Kidney glomerular epithelial cell (primary cell): Measurements from ENCODE around the gene PXMP2.

Experiments used
- DNase-seq: peaks from one replicate; lab custom pipeline; 2025; lab: John Stamatoyannopoulos, UW

Gene PXMP2

DNA sequence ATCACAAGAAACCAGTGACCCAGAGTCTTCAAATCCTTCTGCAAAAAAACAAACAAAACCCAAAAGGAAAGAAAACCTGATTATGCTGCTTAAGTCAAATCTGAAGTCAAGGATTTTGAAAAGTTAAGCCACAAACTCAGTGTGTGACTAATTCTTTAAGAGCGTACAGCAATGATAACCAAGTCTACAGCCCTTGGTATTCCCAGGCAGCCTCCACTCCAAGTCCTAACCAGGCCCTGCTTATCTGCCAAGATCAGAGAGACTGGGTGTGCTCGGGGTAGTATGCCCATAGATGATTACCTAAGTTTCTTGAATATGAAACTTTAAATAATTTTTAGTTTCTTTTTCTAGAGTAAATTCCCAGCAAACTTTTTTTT lies 36.4 kb downstream of the PXMP2 start:
- DNase-seq = no peak

DNA sequence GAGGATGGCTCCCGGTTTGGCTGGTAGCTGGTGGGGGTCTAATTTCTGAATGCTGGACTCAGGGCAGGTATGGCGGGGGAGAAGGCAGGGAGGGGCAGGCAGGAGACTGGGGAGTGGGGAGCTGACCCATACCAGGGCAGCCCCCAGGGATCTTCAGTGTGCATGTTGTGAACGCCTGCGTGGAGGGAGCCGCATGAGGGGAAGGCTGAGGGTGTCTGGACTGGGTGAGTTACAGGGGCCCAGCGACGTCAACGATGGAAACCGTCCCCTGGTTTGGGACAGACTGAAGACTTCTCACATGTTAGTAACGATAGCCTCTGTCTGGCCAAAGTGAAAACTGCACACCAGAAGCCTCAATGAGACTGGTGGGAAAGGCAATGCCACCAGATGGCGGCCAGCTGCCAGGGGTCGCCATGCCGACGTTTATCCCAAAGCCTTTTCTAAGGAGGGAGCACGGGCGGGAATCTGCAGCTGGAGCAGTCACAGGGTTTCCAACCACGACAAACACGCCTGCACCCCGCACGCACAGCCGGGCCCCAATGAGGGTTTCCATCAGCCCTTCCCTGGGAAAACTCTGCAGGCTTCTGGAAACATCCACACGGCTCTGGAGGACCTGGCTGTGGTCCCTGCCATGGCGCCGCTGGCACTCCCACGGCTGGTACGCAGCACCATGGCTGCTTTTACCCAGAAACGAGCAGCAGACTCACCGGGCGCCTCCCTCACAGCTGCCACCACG lies 37.3 kb downstream of the PXMP2 start:
- DNase-seq = no peak

DNA sequence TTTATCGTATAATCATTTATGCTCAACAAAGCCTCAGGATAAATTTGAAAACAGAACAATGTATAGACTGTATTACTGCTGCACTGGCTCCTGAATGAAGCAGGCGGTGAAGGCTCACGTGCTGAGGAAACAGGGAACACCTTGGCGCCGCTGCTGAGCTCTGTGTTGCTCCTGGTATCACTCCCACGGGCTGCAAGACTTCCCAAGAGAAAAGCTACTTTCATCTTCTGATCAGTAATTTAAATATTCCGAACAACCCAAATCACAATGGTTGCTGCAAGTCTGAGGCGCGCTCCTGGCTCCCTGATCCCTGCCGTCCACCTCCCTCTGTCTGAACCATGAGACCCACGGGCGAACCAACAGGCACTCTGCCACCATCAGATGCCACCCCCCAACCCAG lies 39.0 kb downstream of the PXMP2 start:
- DNase-seq = no peak

DNA sequence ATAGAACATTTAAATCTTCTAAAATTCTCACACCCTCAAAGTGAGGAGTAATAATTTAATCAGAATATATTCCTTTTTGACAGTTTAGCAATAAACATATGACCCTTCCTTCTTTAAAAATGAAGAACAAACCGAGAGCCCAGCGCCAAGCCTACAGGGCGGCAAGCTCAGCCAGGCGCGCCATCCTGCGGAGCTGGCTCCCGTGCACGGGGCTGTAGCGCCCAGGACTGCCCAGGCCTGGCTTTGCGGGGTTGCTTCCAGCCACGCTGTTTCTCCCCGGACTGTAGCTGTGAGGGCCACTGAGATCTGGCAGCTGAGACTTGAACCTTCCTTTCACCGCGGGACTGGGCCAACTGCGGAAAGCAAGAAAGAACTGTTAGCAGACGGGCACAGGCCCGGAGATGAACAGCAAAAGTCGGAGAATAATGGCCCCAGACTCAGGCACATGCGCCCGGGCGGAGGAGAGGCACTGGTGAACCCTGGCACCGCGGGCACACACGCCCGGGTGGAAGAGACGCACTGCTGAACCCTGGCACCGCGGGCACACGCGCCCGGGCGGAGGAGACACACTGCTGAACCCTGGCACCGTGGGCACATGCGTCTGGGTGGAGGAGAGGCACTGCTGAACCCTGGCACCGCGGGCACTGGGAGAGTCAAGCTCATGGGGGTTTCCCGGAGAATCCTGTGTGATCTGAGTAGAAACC lies 39.9 kb downstream of the PXMP2 start:
- DNase-seq = no peak

DNA sequence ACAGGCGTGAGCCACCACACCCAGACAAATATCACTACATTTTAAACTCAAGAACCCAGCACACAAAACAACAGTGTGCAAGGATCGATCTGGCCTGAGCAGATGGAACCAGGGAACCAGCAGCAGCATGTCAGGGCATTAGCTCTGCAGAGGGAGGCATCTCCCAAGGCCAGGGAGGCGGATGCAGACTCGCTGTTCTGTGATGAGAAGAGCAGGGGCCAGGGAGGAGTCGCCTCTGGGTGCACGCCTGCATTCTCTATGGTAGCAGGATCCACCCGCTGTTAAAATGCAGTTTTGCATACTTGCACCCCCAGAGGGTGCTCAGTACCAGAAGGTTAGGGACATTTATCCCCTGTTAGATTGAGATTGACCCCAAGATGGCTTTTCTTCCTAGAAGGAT lies 41.1 kb downstream of the PXMP2 start:
- DNase-seq = no peak

DNA sequence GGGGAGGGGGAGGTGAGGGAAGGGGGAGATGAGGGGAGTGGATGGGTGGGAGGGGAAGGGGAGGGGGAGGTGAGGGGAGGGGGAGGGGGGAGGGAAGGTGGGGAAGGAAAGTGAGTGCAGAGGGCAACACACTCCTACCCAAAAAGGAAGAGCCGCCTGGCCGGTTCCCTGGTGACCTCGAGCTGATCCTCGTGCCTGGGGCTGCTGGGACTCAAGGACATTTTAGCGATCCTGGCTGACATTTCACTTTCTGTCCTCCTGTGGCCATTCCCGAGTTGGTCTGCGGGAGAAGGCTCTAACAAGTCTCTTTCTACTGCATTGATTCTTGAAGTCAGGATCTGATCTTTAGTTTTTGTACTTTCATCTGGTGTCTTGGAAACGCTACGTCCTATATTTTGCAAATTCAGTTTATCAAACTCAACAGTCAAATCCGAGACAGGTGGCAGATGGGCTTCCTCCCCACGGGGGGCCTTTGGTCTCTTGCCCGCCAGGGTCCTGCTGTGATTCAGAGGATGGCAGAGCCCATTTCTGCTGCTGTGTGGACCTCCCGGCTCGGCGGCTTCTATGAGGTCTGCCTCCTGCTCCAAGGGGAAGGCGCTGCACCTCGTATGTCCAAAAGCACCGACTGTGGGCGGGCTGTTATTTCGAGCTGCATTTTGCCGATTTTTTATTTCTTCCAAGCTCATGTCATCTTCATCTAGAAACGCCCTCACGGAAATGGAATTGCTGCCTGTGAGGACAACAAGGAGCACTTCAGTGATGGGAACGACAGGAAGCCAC lies 42.3 kb downstream of the PXMP2 start:
- no peak for DNase-seq

- DNase-seq = no peak
Measured at GRCh38 chr12:132730353-132730752, 43.0 kb downstream of the PXMP2 start.

DNA sequence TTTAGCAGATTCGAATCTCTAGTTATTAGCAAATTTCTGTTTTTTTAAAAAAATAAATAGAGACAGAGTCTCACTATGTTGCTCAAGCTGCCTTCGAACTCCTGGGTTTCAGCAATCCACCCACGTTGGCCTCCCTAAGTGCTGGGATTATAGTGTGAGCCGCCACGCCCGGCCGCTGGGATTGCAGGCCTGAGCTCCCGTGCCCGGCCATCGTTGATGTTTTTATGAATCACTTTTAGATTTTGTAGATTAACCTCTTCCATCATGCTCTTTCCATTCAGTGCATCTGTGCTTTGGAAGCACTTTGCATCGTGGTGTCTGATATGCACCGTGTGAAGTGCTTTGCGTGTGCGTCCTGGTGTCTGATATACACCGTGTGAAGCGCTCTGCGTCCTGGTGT lies 44.2 kb downstream of the PXMP2 start:
- no peak for DNase-seq

GRCh38 chr12:132734206-132734605 lies 46.8 kb downstream of the PXMP2 start:
- DNase-seq = no peak

DNA sequence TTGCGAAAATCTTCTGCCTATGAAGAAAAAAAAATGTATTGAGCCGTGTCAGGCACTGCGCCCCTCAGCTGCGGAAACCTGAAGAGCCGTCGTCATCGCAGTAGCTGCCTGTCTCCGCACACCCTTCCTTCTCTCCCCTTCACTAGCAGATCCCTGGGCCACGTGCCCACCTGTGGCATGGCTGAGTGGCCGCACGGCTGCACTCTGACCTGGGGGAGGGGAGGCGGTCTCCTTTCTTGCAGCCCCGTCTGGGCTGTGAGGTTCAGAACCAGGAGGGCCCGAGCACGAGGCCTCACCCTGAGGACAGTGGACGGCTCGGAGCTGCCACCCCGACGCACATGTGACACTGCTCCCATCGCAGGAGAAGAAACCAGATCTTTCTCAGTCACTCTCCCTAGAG lies 48.1 kb downstream of the PXMP2 start:
- no peak for DNase-seq

DNA sequence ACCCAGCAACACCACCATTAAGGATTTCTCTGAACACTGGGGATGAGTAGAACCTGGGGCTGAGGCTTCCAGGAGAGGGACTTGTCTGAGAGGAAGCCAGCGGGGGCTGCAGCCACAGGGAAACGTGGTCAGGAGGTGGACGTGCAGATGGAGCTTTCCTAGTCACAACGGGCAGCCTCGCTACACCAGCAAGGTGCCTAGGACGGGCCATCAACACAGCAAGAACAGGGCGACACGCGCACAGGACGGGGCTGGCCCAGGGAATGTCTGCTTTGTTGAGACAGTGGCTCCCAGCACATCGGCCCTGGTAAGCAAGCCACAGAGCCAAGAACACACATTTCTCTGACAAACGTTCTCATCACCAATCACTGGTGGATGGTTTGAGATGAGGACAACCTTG lies 49.0 kb downstream of the PXMP2 start:
- no peak for DNase-seq

GRCh38 chr12:132736913-132737312 lies 49.5 kb downstream of the PXMP2 start:
- DNase-seq = no peak

DNA sequence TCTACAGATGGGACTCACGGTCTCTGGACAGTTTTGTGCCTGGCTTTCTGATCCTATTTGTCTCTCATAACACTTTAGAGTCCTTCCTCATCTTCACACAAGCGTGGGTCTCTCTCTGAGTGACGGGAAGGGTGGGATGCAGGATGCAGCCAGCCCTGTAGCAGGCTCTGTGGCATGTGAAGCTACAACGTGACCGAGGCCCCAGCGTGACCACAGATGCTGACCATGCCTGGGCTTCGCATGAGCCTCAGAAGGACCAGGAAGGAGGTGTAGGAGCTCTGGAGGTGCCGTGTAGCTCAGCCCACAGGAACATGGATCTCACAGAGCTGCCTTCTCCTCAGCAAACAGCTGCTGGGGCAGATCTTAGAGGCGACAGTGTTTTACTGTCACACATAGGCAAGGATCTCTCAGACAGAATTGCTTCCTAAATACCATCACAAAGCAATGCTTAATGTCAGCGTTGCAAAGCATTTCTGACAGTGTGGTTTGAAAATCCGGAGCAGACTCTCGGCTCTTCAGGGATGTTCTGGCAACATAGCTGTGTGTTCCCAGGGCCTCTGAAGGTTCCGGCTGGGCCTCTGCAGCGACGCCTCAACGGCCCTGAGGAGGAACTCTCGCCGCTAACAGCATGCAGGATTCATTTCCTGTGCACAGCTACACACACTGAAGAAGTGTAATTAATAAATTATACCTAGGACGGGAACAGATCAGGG lies 52.4 kb downstream of the PXMP2 start:
- no peak for DNase-seq

- no peak for DNase-seq
Measured at GRCh38 chr12:132740313-132740646, 52.9 kb downstream of the PXMP2 start.

- no peak for DNase-seq
Measured at GRCh38 chr12:132740652-132741051, 53.3 kb downstream of the PXMP2 start.

- DNase-seq = no peak
Measured at GRCh38 chr12:132741620-132742019, 54.2 kb downstream of the PXMP2 start.

DNA sequence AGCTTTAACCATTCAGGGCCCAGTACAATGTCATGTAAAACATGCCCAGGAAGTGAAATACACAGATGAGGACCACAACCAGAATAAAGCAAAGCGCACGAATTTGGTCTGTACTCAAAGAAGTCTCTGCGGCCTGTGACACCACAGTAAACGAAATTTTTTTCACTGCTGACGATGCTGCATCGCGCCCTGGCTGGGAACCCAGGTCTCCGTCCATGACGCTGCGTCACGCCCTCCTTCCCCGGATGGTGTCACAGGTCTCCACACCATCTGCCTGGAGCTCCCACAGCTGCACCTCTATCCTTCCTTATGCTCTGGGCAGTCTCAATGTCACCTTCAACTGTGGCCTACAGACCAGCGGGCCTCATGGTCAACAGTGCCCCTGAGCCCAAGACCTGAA lies 56.4 kb downstream of the PXMP2 start:
- no peak for DNase-seq

DNA sequence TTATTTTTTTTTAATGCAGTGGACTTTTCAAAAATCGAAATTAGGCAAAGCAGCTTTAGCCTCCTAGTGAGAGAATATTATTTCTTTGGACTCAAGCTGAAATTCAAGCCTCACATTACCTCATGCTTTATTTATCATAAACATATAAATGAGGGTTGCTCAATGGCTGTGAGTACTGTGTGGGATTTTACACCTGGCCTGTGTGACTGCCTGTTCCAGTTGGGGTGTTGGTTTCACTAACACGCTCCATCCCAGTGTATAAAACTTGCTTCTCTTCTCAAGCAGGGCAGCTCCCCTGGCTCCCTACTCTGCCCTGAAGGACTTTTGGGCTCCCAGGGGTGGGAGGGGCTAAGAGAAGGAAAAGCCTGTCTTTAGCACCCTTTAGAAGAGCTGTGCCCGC lies 59.2 kb downstream of the PXMP2 start:
- DNase-seq = no peak

DNA sequence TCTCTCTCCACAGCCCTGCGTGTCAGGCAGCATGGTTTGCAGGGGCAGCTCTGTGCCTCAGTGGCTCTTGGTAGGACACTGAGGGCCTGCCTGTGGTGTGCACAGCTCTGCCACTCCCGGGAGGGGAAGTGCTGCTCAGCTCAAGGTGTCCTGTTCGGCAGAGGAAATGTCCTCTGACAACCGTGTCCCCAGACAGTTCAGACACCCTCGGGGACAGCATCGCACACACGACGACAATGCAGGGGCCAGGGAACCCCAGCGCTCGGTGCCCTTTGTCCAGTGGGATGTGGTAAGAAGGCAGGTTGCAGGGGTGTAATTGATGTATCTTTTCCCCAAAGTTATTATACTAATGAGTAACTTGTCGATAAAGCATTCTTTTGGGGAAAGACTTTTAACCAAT lies 60.0 kb downstream of the PXMP2 start:
- DNase-seq = no peak

DNA sequence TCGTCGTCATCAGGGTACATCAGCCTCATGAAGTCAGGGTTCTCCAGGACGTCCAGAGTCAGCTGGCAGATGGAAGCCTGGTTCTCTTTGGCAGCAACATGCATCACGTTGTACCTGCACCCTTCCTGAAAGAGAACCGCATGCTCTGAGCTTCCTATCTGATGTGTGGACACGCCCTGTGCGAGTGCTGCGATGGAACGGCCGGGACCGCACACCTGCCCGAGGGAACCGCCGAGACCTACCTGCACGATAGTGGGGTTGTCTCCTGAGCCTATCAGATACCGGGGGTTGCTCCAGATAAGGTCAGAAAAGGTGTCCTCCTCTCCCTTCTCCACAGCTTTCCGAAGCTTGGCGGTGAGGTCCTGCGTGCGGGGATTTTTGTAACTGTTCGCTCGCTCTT lies 60.5 kb downstream of the PXMP2 start:
- DNase-seq = no peak

GRCh38 chr12:132748319-132748718 lies 60.9 kb downstream of the PXMP2 start:
- no peak for DNase-seq

DNA sequence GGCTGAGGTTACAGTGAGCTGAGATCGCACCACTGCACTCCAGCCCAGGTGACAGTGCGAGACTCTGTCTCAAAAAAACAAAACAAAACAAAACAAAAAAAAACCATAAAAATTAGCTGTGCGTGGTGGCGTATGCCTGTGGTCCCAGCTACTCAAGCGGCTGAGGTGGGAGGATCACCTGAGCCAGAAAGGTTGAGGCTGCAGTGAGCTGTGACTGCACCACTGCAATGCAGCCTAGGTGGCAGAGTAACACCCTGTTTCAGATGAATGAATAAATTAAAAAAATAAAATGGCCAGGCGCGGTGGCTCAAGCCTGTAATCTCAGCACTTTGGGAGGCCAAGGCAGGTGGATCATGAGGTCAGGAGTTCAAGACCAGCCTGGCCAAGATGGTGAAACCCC lies 66.3 kb downstream of the PXMP2 start:
- peak; percentile 4 for DNase-seq
